Measurements from ENCODE around the gene CDC42SE2.

Gene CDC42SE2

DNA sequence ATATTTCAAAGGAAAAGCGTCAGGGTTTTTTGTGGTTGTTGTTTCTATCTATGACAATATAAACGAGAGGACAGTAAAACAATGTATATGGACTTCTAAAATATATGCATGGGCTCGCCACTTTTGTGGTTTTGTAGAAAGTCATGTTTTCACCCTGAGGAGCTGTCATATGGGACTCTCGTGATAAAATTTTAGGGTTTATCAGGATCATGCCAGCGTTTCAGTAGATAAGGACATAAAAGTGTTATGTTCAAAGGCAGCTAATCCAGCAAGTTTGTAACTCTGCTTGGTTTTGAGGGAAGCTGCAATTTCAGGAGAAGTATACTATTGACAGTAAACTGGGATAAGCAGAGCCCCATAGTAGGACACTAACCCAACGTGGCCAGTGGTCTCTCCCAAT, 120.3 kb downstream of the CDC42SE2 start:
- TF ChIP-seq, protein P1, sequence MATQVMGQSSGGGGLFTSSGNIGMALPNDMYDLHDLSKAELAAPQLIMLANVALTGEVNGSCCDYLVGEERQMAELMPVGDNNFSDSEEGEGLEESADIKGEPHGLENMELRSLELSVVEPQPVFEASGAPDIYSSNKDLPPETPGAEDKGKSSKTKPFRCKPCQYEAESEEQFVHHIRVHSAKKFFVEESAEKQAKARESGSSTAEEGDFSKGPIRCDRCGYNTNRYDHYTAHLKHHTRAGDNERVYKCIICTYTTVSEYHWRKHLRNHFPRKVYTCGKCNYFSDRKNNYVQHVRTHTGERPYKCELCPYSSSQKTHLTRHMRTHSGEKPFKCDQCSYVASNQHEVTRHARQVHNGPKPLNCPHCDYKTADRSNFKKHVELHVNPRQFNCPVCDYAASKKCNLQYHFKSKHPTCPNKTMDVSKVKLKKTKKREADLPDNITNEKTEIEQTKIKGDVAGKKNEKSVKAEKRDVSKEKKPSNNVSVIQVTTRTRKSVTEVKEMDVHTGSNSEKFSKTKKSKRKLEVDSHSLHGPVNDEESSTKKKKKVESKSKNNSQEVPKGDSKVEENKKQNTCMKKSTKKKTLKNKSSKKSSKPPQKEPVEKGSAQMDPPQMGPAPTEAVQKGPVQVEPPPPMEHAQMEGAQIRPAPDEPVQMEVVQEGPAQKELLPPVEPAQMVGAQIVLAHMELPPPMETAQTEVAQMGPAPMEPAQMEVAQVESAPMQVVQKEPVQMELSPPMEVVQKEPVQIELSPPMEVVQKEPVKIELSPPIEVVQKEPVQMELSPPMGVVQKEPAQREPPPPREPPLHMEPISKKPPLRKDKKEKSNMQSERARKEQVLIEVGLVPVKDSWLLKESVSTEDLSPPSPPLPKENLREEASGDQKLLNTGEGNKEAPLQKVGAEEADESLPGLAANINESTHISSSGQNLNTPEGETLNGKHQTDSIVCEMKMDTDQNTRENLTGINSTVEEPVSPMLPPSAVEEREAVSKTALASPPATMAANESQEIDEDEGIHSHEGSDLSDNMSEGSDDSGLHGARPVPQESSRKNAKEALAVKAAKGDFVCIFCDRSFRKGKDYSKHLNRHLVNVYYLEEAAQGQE (IDR thresholded peaks at IDR 0.05; ENCODE audit: insufficient read depth in 1 of 2, low read depth in 2 of 2, low read length in 2 of 2): no peak
- TF ChIP-seq FOXP2 (optimal IDR thresholded peaks at IDR 0.05; ENCODE audit: borderline replicate concordance, extremely low read depth, extremely low read length, insufficient read depth) (no peak), TAF1 (IDR thresholded peaks at IDR 0.05; ENCODE audit: borderline replicate concordance, insufficient read depth, low read length) (no peak), SIN3A (IDR thresholded peaks at IDR 0.05; ENCODE audit: borderline replicate concordance, insufficient read depth, low read length) (no peak), POLR2AphosphoS5 (IDR thresholded peaks at IDR 0.05; ENCODE audit: low read depth, low read length) (no peak)

DNA sequence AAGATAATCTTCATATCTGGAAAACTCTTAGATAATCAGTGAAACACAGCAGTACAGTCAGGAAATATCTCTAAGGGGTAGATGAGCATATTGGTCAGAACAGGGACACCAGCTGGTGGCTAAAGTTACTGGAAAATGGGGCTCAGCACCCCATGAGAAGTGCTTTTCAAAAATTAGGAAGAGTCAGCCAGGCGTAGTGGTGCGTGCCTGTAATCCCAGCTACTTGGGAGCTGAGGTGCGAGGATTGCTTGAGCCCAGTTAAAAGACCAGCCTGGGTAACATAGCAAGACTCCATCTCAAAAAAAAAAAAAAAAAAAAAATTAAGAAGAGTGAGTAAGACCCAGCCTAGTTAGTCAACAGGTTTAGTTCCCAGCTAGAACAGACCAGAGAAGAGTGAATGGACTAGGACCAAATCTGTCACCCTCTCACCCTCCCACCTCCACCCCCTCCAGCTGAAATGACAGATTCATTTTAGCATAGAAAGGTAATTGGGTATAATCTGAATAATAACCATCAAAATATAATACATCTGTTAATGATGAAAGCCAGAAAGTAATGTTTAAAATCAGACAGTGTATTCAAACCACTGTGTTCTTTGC, 120.9 kb downstream of the CDC42SE2 start:
- TF ChIP-seq TAF1 (IDR thresholded peaks at IDR 0.05; ENCODE audit: borderline replicate concordance, insufficient read depth, low read length) (no peak), FOXP2 (optimal IDR thresholded peaks at IDR 0.05; ENCODE audit: borderline replicate concordance, extremely low read depth, extremely low read length, insufficient read depth) (no peak), SIN3A (IDR thresholded peaks at IDR 0.05; ENCODE audit: borderline replicate concordance, insufficient read depth, low read length) (no peak), POLR2AphosphoS5 (IDR thresholded peaks at IDR 0.05; ENCODE audit: low read depth, low read length) (no peak)
- TF ChIP-seq, protein P1 (IDR thresholded peaks at IDR 0.05; ENCODE audit: insufficient read depth in 1 of 2, low read depth in 2 of 2, low read length in 2 of 2): no peak

DNA sequence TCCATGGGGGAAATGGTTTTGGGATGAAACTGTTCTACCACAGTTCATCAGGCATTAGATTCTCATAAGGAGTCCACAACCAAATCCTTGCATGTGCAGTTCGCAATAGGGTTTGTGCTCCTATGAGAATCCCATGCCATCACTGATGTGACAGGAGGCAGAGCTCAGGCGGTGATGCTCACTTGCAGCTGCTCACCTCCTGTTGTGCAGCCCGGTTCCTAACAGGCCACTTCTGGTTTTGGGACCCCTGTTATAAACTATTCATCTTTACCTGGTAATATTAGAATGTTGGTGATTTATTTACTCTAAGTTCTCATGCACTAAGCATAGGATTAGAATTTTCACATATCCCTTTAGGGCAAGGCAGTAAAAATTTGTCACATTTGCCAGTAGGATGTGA, 122.3 kb downstream of the CDC42SE2 start:
- no peak for TF ChIP-seq POLR2AphosphoS5 (IDR thresholded peaks at IDR 0.05; ENCODE audit: low read depth, low read length)
- TF ChIP-seq SIN3A (IDR thresholded peaks at IDR 0.05; ENCODE audit: borderline replicate concordance, insufficient read depth, low read length): no peak
- TF ChIP-seq, protein P1 (IDR thresholded peaks at IDR 0.05; ENCODE audit: insufficient read depth in 1 of 2, low read depth in 2 of 2, low read length in 2 of 2): no peak
- no peak for TF ChIP-seq TAF1 (IDR thresholded peaks at IDR 0.05; ENCODE audit: borderline replicate concordance, insufficient read depth, low read length)
- no peak for TF ChIP-seq FOXP2 (optimal IDR thresholded peaks at IDR 0.05; ENCODE audit: borderline replicate concordance, extremely low read depth, extremely low read length, insufficient read depth)

DNA sequence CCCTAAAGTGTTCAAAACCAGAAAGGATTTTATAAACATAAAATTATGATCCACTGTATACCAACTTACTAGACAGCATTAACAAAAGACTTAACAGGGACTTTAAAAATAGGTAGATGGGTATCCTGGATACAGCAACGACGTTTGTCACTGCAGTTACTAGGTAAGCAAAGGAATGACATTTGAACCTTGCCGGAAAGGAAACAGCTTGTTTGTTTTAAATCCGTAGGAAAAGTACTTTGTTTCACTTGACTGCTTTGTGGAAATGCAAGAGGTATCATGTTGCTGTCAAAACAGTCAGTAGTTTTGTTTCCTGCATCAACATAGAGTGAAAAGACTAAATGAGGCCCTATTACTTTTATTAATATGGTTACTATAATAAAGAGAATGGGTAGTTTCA, 122.9 kb downstream of the CDC42SE2 start:
- TF ChIP-seq TAF1 (IDR thresholded peaks at IDR 0.05; ENCODE audit: borderline replicate concordance, insufficient read depth, low read length) (no peak), FOXP2 (optimal IDR thresholded peaks at IDR 0.05; ENCODE audit: borderline replicate concordance, extremely low read depth, extremely low read length, insufficient read depth) (no peak), POLR2AphosphoS5 (IDR thresholded peaks at IDR 0.05; ENCODE audit: low read depth, low read length) (no peak), SIN3A (IDR thresholded peaks at IDR 0.05; ENCODE audit: borderline replicate concordance, insufficient read depth, low read length) (no peak)
- TF ChIP-seq, protein P1 (IDR thresholded peaks at IDR 0.05; ENCODE audit: insufficient read depth in 1 of 2, low read depth in 2 of 2, low read length in 2 of 2): no peak

Data from PFSK-1 (cell line).